Gastrocnemius medialis (tissue), 4 donors: ENCODE data around the gene TMED1.

Experiments used
- POLR2A ChIP-seq, 2 donors: fragments of 450-650 bp; IDR thresholded peaks; one replicate each; pipeline ENCODE4 v1.6.1; 2017; ENCODE audit warnings: antibody characterized with exemption in 2 of 2, mild to moderate bottlenecking in 2 of 2, moderate library complexity in 2 of 2
- TF ChIP-seq, protein P1 (sequence below), 5 experiments: fragments of 450-650 bp in 3 of 5; fragments of 200-600 bp in 2 of 5; sonication (generic) in 2 of 5; IDR thresholded peaks in 4 of 5; conservative IDR thresholded peaks in 1 of 5; 1 replicate in 4 of 5; 2 replicates in 1 of 5; pipeline ENCODE4 v1.5.1; 2016 to 2019; ENCODE audit warnings: antibody characterized with exemption in 5 of 5, mild to moderate bottlenecking in 3 of 5, moderate library complexity in 3 of 5

DNA sequence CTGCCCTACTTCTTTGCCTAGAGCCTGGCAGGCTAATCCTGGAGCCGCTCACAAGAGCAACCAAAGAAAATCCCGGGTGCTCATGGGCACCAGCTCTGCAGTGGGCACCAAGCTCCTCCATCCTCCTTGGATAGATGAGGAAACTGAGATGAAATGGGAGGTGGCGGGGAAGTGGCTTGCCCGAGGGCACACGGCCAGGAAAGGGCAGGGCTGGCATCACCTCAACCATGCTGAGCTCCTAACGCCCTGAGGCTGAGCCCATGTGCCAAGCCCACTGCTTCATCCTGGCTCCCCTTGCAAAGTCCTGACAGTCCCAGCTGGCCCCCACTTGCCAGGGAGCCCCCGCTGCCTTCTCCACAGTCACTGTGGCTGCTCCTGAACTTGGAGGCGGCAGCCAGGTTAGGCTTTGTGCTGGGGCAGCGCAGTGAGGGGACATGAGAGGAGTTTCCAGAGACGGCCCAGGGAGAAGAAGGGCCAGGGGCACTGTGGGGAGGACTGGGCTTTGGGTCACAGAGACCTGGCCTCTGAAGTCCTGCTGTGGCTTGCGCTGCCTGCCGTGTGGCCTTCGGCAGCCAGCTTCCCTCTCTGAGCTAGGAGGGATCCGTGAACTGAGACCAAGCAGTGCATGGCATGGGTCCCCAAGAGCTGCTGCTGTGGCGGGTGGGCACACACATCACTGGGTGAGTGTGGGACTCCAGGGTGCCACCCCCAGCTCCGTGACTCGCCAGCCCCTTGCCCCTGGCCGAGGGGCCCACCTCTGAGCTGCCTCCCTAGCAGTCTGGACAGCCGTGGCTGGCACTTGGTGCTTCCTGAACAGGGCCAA lies 17.5 kb downstream of the TMED1 start:
- no peak for TF ChIP-seq POLR2A (IDR thresholded peaks at IDR 0.05)
- TF ChIP-seq, protein P1, sequence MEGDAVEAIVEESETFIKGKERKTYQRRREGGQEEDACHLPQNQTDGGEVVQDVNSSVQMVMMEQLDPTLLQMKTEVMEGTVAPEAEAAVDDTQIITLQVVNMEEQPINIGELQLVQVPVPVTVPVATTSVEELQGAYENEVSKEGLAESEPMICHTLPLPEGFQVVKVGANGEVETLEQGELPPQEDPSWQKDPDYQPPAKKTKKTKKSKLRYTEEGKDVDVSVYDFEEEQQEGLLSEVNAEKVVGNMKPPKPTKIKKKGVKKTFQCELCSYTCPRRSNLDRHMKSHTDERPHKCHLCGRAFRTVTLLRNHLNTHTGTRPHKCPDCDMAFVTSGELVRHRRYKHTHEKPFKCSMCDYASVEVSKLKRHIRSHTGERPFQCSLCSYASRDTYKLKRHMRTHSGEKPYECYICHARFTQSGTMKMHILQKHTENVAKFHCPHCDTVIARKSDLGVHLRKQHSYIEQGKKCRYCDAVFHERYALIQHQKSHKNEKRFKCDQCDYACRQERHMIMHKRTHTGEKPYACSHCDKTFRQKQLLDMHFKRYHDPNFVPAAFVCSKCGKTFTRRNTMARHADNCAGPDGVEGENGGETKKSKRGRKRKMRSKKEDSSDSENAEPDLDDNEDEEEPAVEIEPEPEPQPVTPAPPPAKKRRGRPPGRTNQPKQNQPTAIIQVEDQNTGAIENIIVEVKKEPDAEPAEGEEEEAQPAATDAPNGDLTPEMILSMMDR (IDR thresholded peaks at IDR 0.05 in 4 of 5, conservative IDR thresholded peaks at IDR 0.05 in 1 of 5): no peak
